GM12878 (cell line): ENCODE measurements around the gene COL1A1. TPM values are rescaled to one million over a fixed set of nuclear protein-coding genes. Genes with fewer than 3 reads are reported as not detected.

Experiments used
- ATAC-seq: fragments of 200-7000 bp; cut with Tn5 transposase; 3 replicates; pipeline ENCODE4 v1.9.1; 2020; ENCODE audit warnings: mild to moderate bottlenecking, moderate library complexity
- BruUV-seq: library from RNA; stranded (reverse); fragments of 400-500 nt; replicated peaks from 2 replicates; lab custom pipeline; 2021; lab: Mats Ljungman, UMichigan
- CTCF ChIA-PET: fragments of 300-600 bp; sonication (Branson Sonifier 250); formaldehyde crosslinking; extraction: SDS; loops from one replicate; lab custom pipeline; 2021; ENCODE audit warnings: inconsistent platforms; lab: Yijun Ruan, JAX
- POLR2A ChIA-PET: fragments of 350-600 bp; formaldehyde crosslinking; extraction: SDS; loops from one replicate; lab custom pipeline; 2021; ENCODE audit warnings: inconsistent platforms; lab: Charles Lee
- RAD21 ChIA-PET: fragments of 300-600 bp; sonication (Branson Sonifier 250); formaldehyde crosslinking; loops from one replicate; lab custom pipeline; 2023; ENCODE audit warnings: antibody characterized with exemption; ENCODE audit not compliant: unreplicated experiment; lab: Charles Lee
- SMC1A ChIA-PET: fragments of 300-600 bp; sonication (Branson Sonifier 250); formaldehyde crosslinking; loops from one replicate; lab custom pipeline; 2023; ENCODE audit not compliant: unreplicated experiment, uncharacterized antibody; lab: Charles Lee
- DNase-seq: peaks from one replicate; pipeline ENCODE4 v3.0.0-alpha.2; 2011; ENCODE audit warnings: low read depth, low spot score
- FAIRE-seq: peaks from 3 replicates; lab custom pipeline; 2011; peaks lifted over from hg19 to GRCh38; lab: Jason Lieb, UNC
- H2AFZ ChIP-seq: 2 replicates; pipeline ENCODE4 v1.6.0; 2011; ENCODE audit warnings: low read depth, low read length, control low read depth; ENCODE audit not compliant: control insufficient read depth
- H3K27ac ChIP-seq: 2 replicates; pipeline ENCODE4 v1.5.1; 2011; ENCODE audit warnings: control low read depth; ENCODE audit not compliant: control insufficient read depth, insufficient read depth
- H3K27me3 ChIP-seq, 2 experiments: replicated peaks in 1 of 2; 2 replicates each; pipeline versions ENCODE4 v1.6.0 to v1.6.1; 2011; ENCODE audit warnings: low read length in 1 of 2; ENCODE audit not compliant: control insufficient read depth in 2 of 2, insufficient read depth in 2 of 2
- H3K36me3 ChIP-seq, 2 experiments: 2 replicates each; pipeline ENCODE4 v1.5.1; 2011; ENCODE audit warnings: low read length in 1 of 2; ENCODE audit not compliant: control insufficient read depth in 2 of 2, insufficient read depth in 2 of 2
- H3K4me1 ChIP-seq: 2 replicates; pipeline ENCODE4 v1.6.1; 2011; ENCODE audit warnings: mild to moderate bottlenecking, low read length, moderate library complexity, mixed read lengths; ENCODE audit not compliant: control insufficient read depth, insufficient read depth
- H3K4me2 ChIP-seq: 2 replicates; pipeline ENCODE4 v1.6.0; 2011; ENCODE audit warnings: control low read depth; ENCODE audit not compliant: control insufficient read depth, insufficient read depth
- H3K4me3 ChIP-seq: fragments of 200-600 bp; sonication (generic); 2 replicates; pipeline ENCODE4 v1.5.1; 2016
- H3K79me2 ChIP-seq: 2 replicates; pipeline ENCODE4 v1.6.0; 2011; ENCODE audit warnings: low read length; ENCODE audit not compliant: control insufficient read depth, insufficient read depth
- H3K9ac ChIP-seq: 2 replicates; pipeline ENCODE4 v1.8.0; 2011; ENCODE audit warnings: low read length, control low read depth, mixed read lengths; ENCODE audit not compliant: control insufficient read depth, insufficient read depth
- H3K9me3 ChIP-seq: replicated peaks from 3 replicates; pipeline ENCODE4 v1.5.1; 2011; ENCODE audit warnings: mild to moderate bottlenecking, low read length; ENCODE audit not compliant: control insufficient read depth, insufficient read depth
- H4K20me1 ChIP-seq: 2 replicates; pipeline ENCODE4 v1.6.0; 2011; ENCODE audit not compliant: control insufficient read depth, insufficient read depth
- CHD2 ChIP-seq: IDR thresholded peaks from 2 replicates; pipeline ENCODE4 v1.6.1; 2011; ENCODE audit warnings: low read depth, low read length, improper control_type of control experiment, borderline replicate concordance
- ELK1 ChIP-seq: IDR thresholded peaks from 2 replicates; pipeline ENCODE4 v1.6.1; 2012; ENCODE audit warnings: low read depth, low read length, improper control_type of control experiment
- FOXK2 ChIP-seq: fragments of 450-650 bp; IDR thresholded peaks from 2 replicates; pipeline ENCODE4 v1.6.1; 2017; ENCODE audit warnings: mild to moderate bottlenecking, moderate library complexity
- RUNX3 ChIP-seq: IDR thresholded peaks from 2 replicates; pipeline ENCODE4 v1.6.1; 2012; ENCODE audit warnings: low read length, inconsistent platforms
- ZZZ3 ChIP-seq: IDR thresholded peaks from 2 replicates; pipeline ENCODE4 v1.6.1; 2011; ENCODE audit warnings: low read depth; ENCODE audit not compliant: control insufficient read depth, insufficient read length
- WGBS: methylation state at CpG from one replicate; pipeline ENCODE4 v1.1.6; 2016; ENCODE audit warnings: low lambda C conversion rate; ENCODE audit not compliant: insufficient replicate concordance, insufficient coverage; ENCODE audit errors: missing lambda C conversion rate; 5-methylcytosine and 5-hydroxymethylcytosine counted together
- in situ Hi-C: fragments of 300-500 bp; cut with MboI; formaldehyde crosslinking; loops from 9 replicates; pipeline ENCODE4 v1.14.3; 2018; ENCODE audit warnings: mixed read lengths
- intact Hi-C: fragments of 100-400 bp; cut with micrococcal nuclease; formaldehyde crosslinking; loops from one replicate; pipeline ENCODE4 v1.14.2; 2022; ENCODE audit not compliant: unreplicated experiment
- polyA plus RNA-seq, 11 experiments: library from polyadenylated mRNA; depleted of rRNA in 4 of 11; unstranded in 6 of 11; stranded (reverse) in 5 of 11; fragments of >200 nt; fragmentation: Nextera tagmentation in 4 of 11; fragmentation: Illumina TruSeq in 1 of 11; extraction: Ambion mirVana in 4 of 11; extraction: Trizol in 1 of 11; gene quantifications; 1 replicate in 1 of 11; 2 replicates in 10 of 11; pipeline versions ENCODE4 v1.2.1 to v1.2.3, GENCODE V29; 2011 to 2016; ENCODE audit warnings: inconsistent platforms in 2 of 11, missing spikeins in 2 of 11, low read depth in 1 of 11
- total RNA-seq, 4 experiments: library from RNA; depleted of rRNA in 3 of 4; stranded (reverse); fragments of >200 nt in 3 of 4; fragmentation: Illumina TruSeq in 1 of 4; extraction: Trizol in 1 of 4; gene quantifications; 2 replicates each; pipeline versions ENCODE4 v1.2.1 to v1.2.3, GENCODE V29; 2013 to 2021

The COL1A1 gene
- total and polyA plus RNA-seq, 10 of the 15 experiments (the other 5 are each of a cell fraction or from before 2014, with no cell fraction given) = 0.18 to 7.7 (median 2.3) TPM

- FAIRE-seq (no peak), ATAC-seq (no peak)
- no peaks in the 10 kb centered on the region for H3K36me3 ChIP-seq
- no peaks in the 10 kb centered on the region for H4K20me1 ChIP-seq
- H3K4me3 ChIP-seq = no peak overlapping the region
- TF ChIP-seq RUNX3 (no peak), ELK1 (no peak), CHD2 (no peak), FOXK2 (no peak), ZZZ3 (no peak)
- TF ChIP-seq, all 136 proteins: peak for 0
- Histone ChIP-seq H3K9me3 (no peaks in the 10 kb centered on the region), H3K4me2 (no peak overlapping the region), H3K4me1 (peaks cover 9% of the 10 kb centered on the region), H3K27me3 (peaks cover 15 to 16% of the 10 kb centered on the region in 2 experiments), H2AFZ (no peak overlapping the region), H3K9ac (no peak overlapping the region), H3K79me2 (no peaks in the 10 kb centered on the region), H3K27ac (no peak overlapping the region)
- WGBS = 33% methylated on average over 13 of the region's 13 CpGs
- DNase-seq = no peak
- intact Hi-C loops (no loop called here), in situ Hi-C loops (no loop called here)
- POLR2A ChIA-PET = interaction anchor here (1.0 to 1.2 kb wide), 2 partner anchors 63 to 65 kb away, joined by 3 to 4 read pairs; no protein-coding TSS in a partner anchor
- CTCF ChIA-PET = interaction anchor here (0.8 to 8.3 kb wide), 6 partner anchors 9 to 91 kb away, joined by 3 to 294 read pairs (median 8); partner anchors contain the start of gene TMEM92
- SMC1A ChIA-PET = interaction anchor here (0.6 to 4.4 kb wide), 7 partner anchors 11 to 158 kb away, joined by 3 to 102 read pairs (median 4); no protein-coding TSS in a partner anchor
- no TSS peak for BruUV-seq
- RAD21 ChIA-PET = interaction anchor here (0.7 to 5.9 kb wide), 5 partner anchors 34 to 94 kb away, joined by 3 to 106 read pairs (median 6); no protein-coding TSS in a partner anchor
These were observed 2.3 kb upstream of the COL1A1 start for GRCh38 chr17:50203604-50204345.
